Endometrial microvascular endothelial cells (primary cell): ENCODE measurements around the gene TCEAL1. TPM values are rescaled to one million over a fixed set of nuclear protein-coding genes. Genes with fewer than 3 reads are reported as not detected.
"Not testable (repeated sequence)": the region's sequence is repeated elsewhere in the genome, so short reads cannot be mapped to it uniquely, and the experiment has no call there.

Experiments
- in situ Hi-C: cut with HindIII; loops from 2 replicates; pipeline ENCODE4 v1.10.0; 2017; ENCODE audit warnings: low sequenced_read_pairs, low pct_unique_long_range_greater_than_20kb; ENCODE audit errors: inconsistent ontology term
- total RNA-seq: library from RNA; depleted of rRNA; stranded (reverse); fragments of >200 nt; gene quantifications from one replicate; pipeline ENCODE4 v1.2.3, GENCODE V29; 2015; ENCODE audit errors: inconsistent ontology term

The TCEAL1 gene
- total RNA-seq = 36.1 TPM

- in situ Hi-C loops = no loop called here
Observed at GRCh38 chrX:103628386-103629317, at the start of gene TCEAL1. TCEAL1 (plus strand) TSS chrX:103628975; CDS start chrX:103629917, 942 bp downstream.

- in situ Hi-C loops = no loop called here
Observed at GRCh38 chrX:103584596-103584995, 44.2 kb upstream of the TCEAL1 start.

- in situ Hi-C loops = no loop called here
Observed at GRCh38 chrX:103585411-103586313, 43.1 kb upstream of the TCEAL1 start, which contains the start of gene TCEAL4. TCEAL4 (plus strand) TSS chrX:103585515; CDS start chrX:103586676, 1,161 bp downstream.

GRCh38 chrX:103586314-103586646, 42.5 kb upstream of the TCEAL1 start:
- in situ Hi-C loops = no loop called here

GRCh38 chrX:103586659-103587058, 42.1 kb upstream of the TCEAL1 start:
- in situ Hi-C loops = no loop called here

- in situ Hi-C loops = not testable (repeated sequence)
Observed at GRCh38 chrX:103592295-103592694, 36.5 kb upstream of the TCEAL1 start.

GRCh38 chrX:103595202-103595601, 33.6 kb upstream of the TCEAL1 start:
- in situ Hi-C loops = not testable (repeated sequence)

GRCh38 chrX:103607364-103608305, 21.1 kb upstream of the TCEAL1 start, which contains the start of gene TCEAL3:
TCEAL3 (plus strand) TSS chrX:103607963; CDS start chrX:103609065, 1,102 bp downstream.
- in situ Hi-C loops = no loop called here

GRCh38 chrX:103608306-103608963, 20.3 kb upstream of the TCEAL1 start:
- in situ Hi-C loops = no loop called here

- in situ Hi-C loops = no loop called here
Observed at GRCh38 chrX:103610282-103610681, 18.5 kb upstream of the TCEAL1 start.

- in situ Hi-C loops = no loop called here
Observed at GRCh38 chrX:103613362-103613890, 15.3 kb upstream of the TCEAL1 start.

- in situ Hi-C loops = no loop called here
Observed at GRCh38 chrX:103614999-103615398, 13.8 kb upstream of the TCEAL1 start.

GRCh38 chrX:103615781-103616371, 12.9 kb upstream of the TCEAL1 start:
- in situ Hi-C loops = no loop called here

GRCh38 chrX:103616676-103617186, 12.0 kb upstream of the TCEAL1 start:
- in situ Hi-C loops = no loop called here

- in situ Hi-C loops = no loop called here
Observed at GRCh38 chrX:103624111-103624510, 4.7 kb upstream of the TCEAL1 start.

GRCh38 chrX:103626855-103627254, 1.9 kb upstream of the TCEAL1 start:
- in situ Hi-C loops = no loop called here
